GM06990 (cell line): ENCODE measurements around the gene CD9.

Experiments used
- DNase-seq: peaks from one replicate; pipeline ENCODE4 v3.0.0-alpha.2; 2011; ENCODE audit not compliant: insufficient read length; ENCODE audit errors: extremely low read depth
- H3K27me3 ChIP-seq: replicated peaks from 2 replicates; pipeline ENCODE4 v1.6.0; 2011; ENCODE audit warnings: low read length; ENCODE audit not compliant: control insufficient read depth, insufficient read depth
- H3K36me3 ChIP-seq: 2 replicates; pipeline ENCODE4 v1.5.1; 2011; ENCODE audit warnings: low read length; ENCODE audit not compliant: control insufficient read depth, insufficient read depth
- H3K4me3 ChIP-seq: replicated peaks from 2 replicates; pipeline ENCODE4 v1.5.1; 2011; ENCODE audit warnings: low read depth, mild to moderate bottlenecking, control low read depth, low read length
- CTCF ChIP-seq: IDR thresholded peaks from 2 replicates; pipeline ENCODE4 v1.5.1; 2011; ENCODE audit warnings: low read length, control low read depth, mild to moderate bottlenecking, inconsistent platforms; ENCODE audit not compliant: insufficient read depth, poor library complexity, severe bottlenecking

CD9 gene

GRCh38 chr12:6226002-6226678 is 25.9 kb downstream of the CD9 start:
- H3K36me3 ChIP-seq = no peaks in the 10 kb centered on the region
- TF ChIP-seq CTCF = no peak
- no peak for DNase-seq

GRCh38 chr12:6226679-6227051 is 26.5 kb downstream of the CD9 start:
- H3K27me3 ChIP-seq = no peaks in the 10 kb centered on the region
- no peak overlapping the region for H3K4me3 ChIP-seq
- DNase-seq = no peak
- no peaks in the 10 kb centered on the region for H3K36me3 ChIP-seq
- TF ChIP-seq CTCF = no peak

More at GRCh38 chr12:6226002-6226678, 25.9 kb downstream of the CD9 start:
- H3K4me3 ChIP-seq = no peak overlapping the region
- H3K27me3 ChIP-seq = no peaks in the 10 kb centered on the region

- H3K36me3 ChIP-seq = no peaks in the 10 kb centered on the region
These were observed 28.5 kb downstream of the CD9 start for GRCh38 chr12:6228535-6229223.

GRCh38 chr12:6229224-6230218 is 29.3 kb downstream of the CD9 start:
- Histone ChIP-seq H3K4me3 (no peak overlapping the region), H3K27me3 (no peaks in the 10 kb centered on the region), H3K36me3 (no peaks in the 10 kb centered on the region)
- TF ChIP-seq CTCF = no peak
- DNase-seq = no peak

More at GRCh38 chr12:6228535-6229223, 28.5 kb downstream of the CD9 start:
- Histone ChIP-seq H3K27me3 (no peaks in the 10 kb centered on the region), H3K4me3 (no peak overlapping the region)
- no peak for TF ChIP-seq CTCF
- DNase-seq = no peak

GRCh38 chr12:6230321-6231110 is 30.3 kb downstream of the CD9 start:
- TF ChIP-seq CTCF = no peak
- no peaks in the 10 kb centered on the region for H3K36me3 ChIP-seq
- H3K27me3 ChIP-seq = no peaks in the 10 kb centered on the region
- DNase-seq = no peak
- no peak overlapping the region for H3K4me3 ChIP-seq
